Effector memory CD8-positive, alpha-beta T cell (primary cell): ENCODE measurements around the gene OSTF1.
A peak's percentile ranks its signal among the peaks of the same experiment; 100 is the strongest.

Source experiments
- ATAC-seq: fragments of 150-1000 bp; cut with Tn5 transposase; replicated peaks from 2 replicates; pipeline ENCODE4 v1.10.0; 2021; ENCODE audit warnings: mild to moderate bottlenecking, moderate library complexity
- DNase-seq, 3 experiments: peaks; one replicate each; pipeline ENCODE4 v3.0.0; 2021
- H3K27ac Mint-ChIP-seq, 2 donors: one replicate each; pipeline ENCODE4 v1.8.0; 2022; ENCODE audit warnings: mild to moderate bottlenecking in 2 of 2, mixed read lengths in 2 of 2, moderate library complexity in 2 of 2
- H3K27me3 Mint-ChIP-seq, 2 donors: one replicate each; pipeline ENCODE4 v1.8.0; 2022; ENCODE audit warnings: mixed read lengths in 2 of 2
- H3K36me3 Mint-ChIP-seq: one replicate; pipeline ENCODE4 v1.8.0; 2022; ENCODE audit warnings: mild to moderate bottlenecking, moderate library complexity, mixed read lengths; ENCODE audit not compliant: insufficient read depth
- H3K4me1 Mint-ChIP-seq, 2 donors: one replicate each; pipeline ENCODE4 v1.8.0; 2022; ENCODE audit warnings: low read depth in 2 of 2, mixed read lengths in 2 of 2
- H3K4me3 Mint-ChIP-seq, 2 donors: one replicate each; pipeline ENCODE4 v1.8.0; 2022; ENCODE audit warnings: mild to moderate bottlenecking in 2 of 2, mixed read lengths in 2 of 2, moderate library complexity in 2 of 2
- H3K9me3 Mint-ChIP-seq, 2 donors: one replicate each; pipeline ENCODE4 v1.8.0; 2022; ENCODE audit warnings: mixed read lengths in 2 of 2

The OSTF1 gene

GRCh38 chr9:75138260-75139040 is 50.1 kb downstream of the OSTF1 start:
- Mint-ChIP-seq H3K9me3 (no peaks in the 10 kb centered on the region), H3K27me3 (no peaks in the 10 kb centered on the region), H3K4me3 (peak overlapping the region; percentile 48 to 60), H3K4me1 (peaks cover 42 to 52% of the 10 kb centered on the region in 2 donors), H3K27ac (peak overlapping the region; percentile 85 to 92), H3K36me3 (peaks cover 69% of the 10 kb centered on the region)
- no peak for DNase-seq
- ATAC-seq = peak; percentile 76

- no peaks in the 10 kb centered on the region for H3K27me3 Mint-ChIP-seq
- H3K36me3 Mint-ChIP-seq = peaks cover 68% of the 10 kb centered on the region
- H3K4me3 Mint-ChIP-seq = peak overlapping the region; percentile 48 to 60
- ATAC-seq (peak; percentile 60), DNase-seq (no peak)
- H3K27ac Mint-ChIP-seq = peak overlapping the region; percentile 85 to 92
- H3K4me1 Mint-ChIP-seq = peaks cover 46 to 58% of the 10 kb centered on the region in 2 donors
- no peaks in the 10 kb centered on the region for H3K9me3 Mint-ChIP-seq
These were observed 50.9 kb downstream of the OSTF1 start for GRCh38 chr9:75139201-75139600.

- Mint-ChIP-seq H3K4me3 (no peak overlapping the region), H3K9me3 (peaks cover 3 to 7% of the 10 kb centered on the region in 2 donors), H3K27ac (peak overlapping the region in 1 of 2 donors; percentile 92), H3K27me3 (no peaks in the 10 kb centered on the region), H3K36me3 (peaks cover 61% of the 10 kb centered on the region), H3K4me1 (peaks cover 47 to 61% of the 10 kb centered on the region in 2 donors)
- DNase-seq (no peak), ATAC-seq (no peak)
These were observed 51.9 kb downstream of the OSTF1 start for GRCh38 chr9:75140261-75140660.

- no peaks in the 10 kb centered on the region for H3K27me3 Mint-ChIP-seq
- ATAC-seq (peak; percentile 51), DNase-seq (no peak)
- H3K36me3 Mint-ChIP-seq = peaks cover 59% of the 10 kb centered on the region
- peaks cover 3 to 8% of the 10 kb centered on the region in 2 donors for H3K9me3 Mint-ChIP-seq
- peaks cover 45 to 67% of the 10 kb centered on the region in 2 donors for H3K4me1 Mint-ChIP-seq
- H3K4me3 Mint-ChIP-seq = peak overlapping the region; percentile 13 to 62
- H3K27ac Mint-ChIP-seq = peak overlapping the region; percentile 84 to 96
These were observed 53.9 kb downstream of the OSTF1 start for GRCh38 chr9:75142202-75142601.

- DNase-seq (no peak), ATAC-seq (no peak)
- no peaks in the 10 kb centered on the region for H3K27me3 Mint-ChIP-seq
- peaks cover 35% of the 10 kb centered on the region for H3K36me3 Mint-ChIP-seq
- H3K9me3 Mint-ChIP-seq = peaks cover 3 to 8% of the 10 kb centered on the region in 2 donors
- peaks cover 44 to 77% of the 10 kb centered on the region in 2 donors for H3K4me1 Mint-ChIP-seq
- peak overlapping the region in 1 of 2 donors; percentile 66 for H3K27ac Mint-ChIP-seq
- H3K4me3 Mint-ChIP-seq = no peak overlapping the region
These were observed 57.9 kb downstream of the OSTF1 start for GRCh38 chr9:75146229-75146628.

- DNase-seq (no peak), ATAC-seq (peak; percentile 51)
- peaks cover 3 to 8% of the 10 kb centered on the region in 2 donors for H3K9me3 Mint-ChIP-seq
- H3K4me1 Mint-ChIP-seq = peaks cover 50 to 82% of the 10 kb centered on the region in 2 donors
- peak overlapping the region; percentile 26 to 50 for H3K4me3 Mint-ChIP-seq
- no peaks in the 10 kb centered on the region for H3K27me3 Mint-ChIP-seq
- peaks cover 31% of the 10 kb centered on the region for H3K36me3 Mint-ChIP-seq
- H3K27ac Mint-ChIP-seq = peak overlapping the region; percentile 91 to 92
These were observed 59.3 kb downstream of the OSTF1 start for GRCh38 chr9:75147638-75148037.

GRCh38 chr9:75148561-75148960 is 60.2 kb downstream of the OSTF1 start:
- ATAC-seq = no peak
- no peaks in the 10 kb centered on the region for H3K27me3 Mint-ChIP-seq
- H3K27ac Mint-ChIP-seq = peak overlapping the region; percentile 91 to 92
- H3K4me1 Mint-ChIP-seq = peaks cover 50 to 82% of the 10 kb centered on the region in 2 donors
- no peak for DNase-seq
- peaks cover 24% of the 10 kb centered on the region for H3K36me3 Mint-ChIP-seq
- peak overlapping the region; percentile 26 to 50 for H3K4me3 Mint-ChIP-seq
- H3K9me3 Mint-ChIP-seq = peaks cover 3 to 8% of the 10 kb centered on the region in 2 donors

- no peaks in the 10 kb centered on the region for H3K27me3 Mint-ChIP-seq
- peaks cover 2 to 6% of the 10 kb centered on the region in 2 donors for H3K9me3 Mint-ChIP-seq
- H3K36me3 Mint-ChIP-seq = peaks cover 20% of the 10 kb centered on the region
- H3K27ac Mint-ChIP-seq = peak overlapping the region; percentile 91 to 92
- no peak for DNase-seq
- H3K4me1 Mint-ChIP-seq = peaks cover 45 to 73% of the 10 kb centered on the region in 2 donors
- peak overlapping the region; percentile 65 to 77 for H3K4me3 Mint-ChIP-seq
- no peak for ATAC-seq
These were observed 61.5 kb downstream of the OSTF1 start for GRCh38 chr9:75149841-75150241.

GRCh38 chr9:75150512-75150911 is 62.2 kb downstream of the OSTF1 start:
- H3K36me3 Mint-ChIP-seq = peaks cover 18% of the 10 kb centered on the region
- peaks cover 42 to 69% of the 10 kb centered on the region in 2 donors for H3K4me1 Mint-ChIP-seq
- ATAC-seq (no peak), DNase-seq (no peak)
- H3K27ac Mint-ChIP-seq = peak overlapping the region; percentile 91 to 92
- no peaks in the 10 kb centered on the region for H3K27me3 Mint-ChIP-seq
- no peaks in the 10 kb centered on the region for H3K9me3 Mint-ChIP-seq
- H3K4me3 Mint-ChIP-seq = peak overlapping the region; percentile 65 to 77

GRCh38 chr9:75152416-75152815 is 64.1 kb downstream of the OSTF1 start:
- peaks cover 11% of the 10 kb centered on the region for H3K36me3 Mint-ChIP-seq
- peak; percentile 80 for ATAC-seq

GRCh38 chr9:75156858-75157257 is 68.5 kb downstream of the OSTF1 start:
- ATAC-seq (peak; percentile 25), DNase-seq (no peak)
- peaks cover 22 to 30% of the 10 kb centered on the region in 2 donors for H3K4me1 Mint-ChIP-seq
- no peaks in the 10 kb centered on the region for H3K9me3 Mint-ChIP-seq
- no peaks in the 10 kb centered on the region for H3K27me3 Mint-ChIP-seq
- H3K4me3 Mint-ChIP-seq = peak overlapping the region; percentile 50 to 51
- H3K36me3 Mint-ChIP-seq = peaks cover 16% of the 10 kb centered on the region
- peak overlapping the region; percentile 79 to 85 for H3K27ac Mint-ChIP-seq

More at GRCh38 chr9:75152416-75152815, 64.1 kb downstream of the OSTF1 start:
- H3K4me1 Mint-ChIP-seq = peaks cover 48 to 66% of the 10 kb centered on the region in 2 donors
- H3K4me3 Mint-ChIP-seq = peak overlapping the region; percentile 59 to 68
- peak; percentile 31 to 51 (median 48) for DNase-seq
- H3K27me3 Mint-ChIP-seq = no peaks in the 10 kb centered on the region
- H3K9me3 Mint-ChIP-seq = no peaks in the 10 kb centered on the region
- H3K27ac Mint-ChIP-seq = peak overlapping the region; percentile 91 to 92

GRCh38 chr9:75161116-75161857 is 73.0 kb downstream of the OSTF1 start:
- peaks cover 10% of the 10 kb centered on the region for H3K36me3 Mint-ChIP-seq
- peak overlapping the region in 1 of 2 donors; percentile 85 for H3K27ac Mint-ChIP-seq
- no peak overlapping the region for H3K4me3 Mint-ChIP-seq
- no peaks in the 10 kb centered on the region for H3K27me3 Mint-ChIP-seq
- ATAC-seq = no peak
- no peak for DNase-seq
- H3K4me1 Mint-ChIP-seq = peaks cover 8 to 12% of the 10 kb centered on the region in 2 donors
- no peaks in the 10 kb centered on the region for H3K9me3 Mint-ChIP-seq

GRCh38 chr9:75163764-75164163 is 75.5 kb downstream of the OSTF1 start:
- DNase-seq (no peak), ATAC-seq (no peak)
- no peaks in the 10 kb centered on the region for H3K9me3 Mint-ChIP-seq
- H3K27me3 Mint-ChIP-seq = no peaks in the 10 kb centered on the region
- no peak overlapping the region for H3K27ac Mint-ChIP-seq
- H3K4me1 Mint-ChIP-seq = peaks cover 13 to 21% of the 10 kb centered on the region in 2 donors
- H3K36me3 Mint-ChIP-seq = peaks cover 16% of the 10 kb centered on the region
- H3K4me3 Mint-ChIP-seq = no peak overlapping the region
